ENCODE data around the gene STPG3. TPM values are rescaled to one million over a fixed set of nuclear protein-coding genes. Genes with fewer than 3 reads are reported as not detected.

The STPG3 gene
- total RNA-seq, 2 experiments from 2014 or later = not detected

DNA sequence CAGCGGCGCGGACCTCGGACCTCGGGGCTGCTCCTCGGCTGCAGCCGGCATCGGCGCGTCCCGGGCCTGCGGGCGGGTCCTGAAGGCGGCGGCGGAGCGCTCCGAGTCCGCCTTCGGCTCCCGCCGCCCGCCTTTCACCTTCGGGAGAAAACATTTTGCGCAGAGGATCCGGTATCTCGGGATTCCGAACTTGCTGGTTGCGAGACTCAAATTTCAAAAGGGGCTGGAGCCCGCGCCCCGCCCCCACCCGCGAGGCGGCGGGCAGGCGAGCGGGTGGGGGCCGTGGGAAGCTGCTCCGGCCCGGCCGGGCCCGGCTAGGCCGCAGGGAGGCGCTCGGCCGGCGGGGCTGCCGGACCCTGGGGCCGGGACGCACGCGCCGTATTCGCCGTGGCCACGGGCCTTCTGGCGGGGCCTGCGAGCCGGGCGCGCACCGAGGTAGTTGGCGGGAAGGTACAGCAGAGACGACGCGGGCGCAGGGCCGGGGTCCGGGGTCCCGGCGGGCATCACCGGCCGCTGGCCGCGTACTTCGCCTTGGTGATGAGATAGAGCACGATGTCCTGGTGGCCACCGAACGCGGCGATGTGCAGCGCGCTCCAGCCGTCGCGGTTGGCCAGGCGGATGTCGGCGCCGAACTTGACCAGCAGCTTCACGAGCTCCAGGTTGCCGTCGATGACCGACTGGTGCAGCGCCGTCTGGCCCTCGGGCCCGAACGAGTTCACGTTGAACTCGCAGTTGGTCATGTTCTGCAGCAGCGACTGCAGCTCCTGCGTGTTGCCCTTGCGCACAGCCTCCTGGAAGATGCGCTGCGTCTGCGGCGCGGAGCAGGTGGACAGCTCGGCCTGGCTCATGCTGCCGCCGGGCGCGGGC lies 50.2 kb downstream of the STPG3 start:
- TF ChIP-seq, protein P1, sequence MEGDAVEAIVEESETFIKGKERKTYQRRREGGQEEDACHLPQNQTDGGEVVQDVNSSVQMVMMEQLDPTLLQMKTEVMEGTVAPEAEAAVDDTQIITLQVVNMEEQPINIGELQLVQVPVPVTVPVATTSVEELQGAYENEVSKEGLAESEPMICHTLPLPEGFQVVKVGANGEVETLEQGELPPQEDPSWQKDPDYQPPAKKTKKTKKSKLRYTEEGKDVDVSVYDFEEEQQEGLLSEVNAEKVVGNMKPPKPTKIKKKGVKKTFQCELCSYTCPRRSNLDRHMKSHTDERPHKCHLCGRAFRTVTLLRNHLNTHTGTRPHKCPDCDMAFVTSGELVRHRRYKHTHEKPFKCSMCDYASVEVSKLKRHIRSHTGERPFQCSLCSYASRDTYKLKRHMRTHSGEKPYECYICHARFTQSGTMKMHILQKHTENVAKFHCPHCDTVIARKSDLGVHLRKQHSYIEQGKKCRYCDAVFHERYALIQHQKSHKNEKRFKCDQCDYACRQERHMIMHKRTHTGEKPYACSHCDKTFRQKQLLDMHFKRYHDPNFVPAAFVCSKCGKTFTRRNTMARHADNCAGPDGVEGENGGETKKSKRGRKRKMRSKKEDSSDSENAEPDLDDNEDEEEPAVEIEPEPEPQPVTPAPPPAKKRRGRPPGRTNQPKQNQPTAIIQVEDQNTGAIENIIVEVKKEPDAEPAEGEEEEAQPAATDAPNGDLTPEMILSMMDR (IDR thresholded peaks at IDR 0.05) = no peak
- H3K36me3 Mint-ChIP-seq (ENCODE audit: low read depth) = no peaks in the 10 kb centered on the region
- H3K27me3 Mint-ChIP-seq = peaks cover 25% of the 10 kb centered on the region
- H3K4me3 Mint-ChIP-seq = peak overlapping the region; percentile 73
- peaks cover 11% of the 10 kb centered on the region for H3K4me1 Mint-ChIP-seq (ENCODE audit: low read depth)
- H3K9me3 Mint-ChIP-seq = no peaks in the 10 kb centered on the region
- peak; percentile 52 for DNase-seq
- ChIA-PET CTCF (interaction anchor here (0.7 to 2.4 kb wide), 18 partner anchors 12 to 234 kb away, joined by 3 to 8 read pairs (median 3); partner anchors contain the start of genes EXD3, NOXA1 and NSMF), POLR2A (interaction anchor here (0.6 to 1.9 kb wide), 8 partner anchors 12 to 251 kb away, joined by 3 to 5 read pairs (median 3); partner anchors contain the start of genes MRPL41, NELFB, RNF208 and TOR4A)
- ATAC-seq = peak; percentile 12
- intact Hi-C loops (cut with micrococcal nuclease) = loop anchor here (10.0 kb wide), 1 partner anchor 223 kb away; no protein-coding TSS in a partner anchor
- H3K27ac Mint-ChIP-seq = no peak overlapping the region

DNA sequence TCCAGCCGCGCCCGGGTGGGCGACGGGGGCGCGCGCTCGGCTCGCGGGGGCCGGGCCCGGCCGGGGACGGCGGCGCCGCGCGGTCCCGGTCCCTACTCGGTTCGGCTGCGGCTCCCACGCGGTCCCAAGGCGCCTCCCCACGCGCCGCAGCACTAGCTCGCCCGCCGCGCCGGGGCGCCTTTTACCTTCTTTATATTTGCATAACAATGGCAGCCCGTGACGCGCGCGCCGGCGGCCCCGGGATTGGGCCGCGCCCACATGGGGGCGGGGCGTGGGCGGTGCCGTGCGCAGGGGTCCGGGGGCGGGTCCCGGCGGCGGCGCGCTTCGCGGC lies 51.0 kb downstream of the STPG3 start, which contains the start of gene NRARP:
NRARP (minus strand) TSS at position 154 of the 331 bp plus-strand sequence. CDS start 343 bp downstream, outside the sequence.
- H3K27ac Mint-ChIP-seq = no peak within 1 kb of the TSS
- ChIA-PET POLR2A (interaction anchor here (0.9 to 1.9 kb wide), 8 partner anchors 11 to 121 kb away, joined by 3 to 5 read pairs (median 3); partner anchors contain the start of genes EXD3, NELFB, NOXA1 and RNF208), CTCF (interaction anchor here (0.9 to 2.4 kb wide), 17 partner anchors 11 to 233 kb away, joined by 3 to 8 read pairs (median 3); partner anchors contain the start of genes EXD3 and NOXA1)
- peaks cover 12% of the 10 kb centered on the region for H3K4me1 Mint-ChIP-seq (ENCODE audit: low read depth)
- H3K36me3 Mint-ChIP-seq (ENCODE audit: low read depth) = no peaks in the 10 kb centered on the region
- H3K9me3 Mint-ChIP-seq = no peaks in the 10 kb centered on the region
- peak; percentile 73 for ATAC-seq
- TF ChIP-seq, protein P1 (IDR thresholded peaks at IDR 0.05) = no peak
- H3K4me3 Mint-ChIP-seq = peak within 1 kb of the TSS; percentile 73
- DNase-seq = peak; percentile 95
- intact Hi-C loops (cut with micrococcal nuclease) = loop anchor here (10.0 kb wide), 1 partner anchor 223 kb away; no protein-coding TSS in a partner anchor
- peaks cover 18% of the 10 kb centered on the region for H3K27me3 Mint-ChIP-seq

DNA sequence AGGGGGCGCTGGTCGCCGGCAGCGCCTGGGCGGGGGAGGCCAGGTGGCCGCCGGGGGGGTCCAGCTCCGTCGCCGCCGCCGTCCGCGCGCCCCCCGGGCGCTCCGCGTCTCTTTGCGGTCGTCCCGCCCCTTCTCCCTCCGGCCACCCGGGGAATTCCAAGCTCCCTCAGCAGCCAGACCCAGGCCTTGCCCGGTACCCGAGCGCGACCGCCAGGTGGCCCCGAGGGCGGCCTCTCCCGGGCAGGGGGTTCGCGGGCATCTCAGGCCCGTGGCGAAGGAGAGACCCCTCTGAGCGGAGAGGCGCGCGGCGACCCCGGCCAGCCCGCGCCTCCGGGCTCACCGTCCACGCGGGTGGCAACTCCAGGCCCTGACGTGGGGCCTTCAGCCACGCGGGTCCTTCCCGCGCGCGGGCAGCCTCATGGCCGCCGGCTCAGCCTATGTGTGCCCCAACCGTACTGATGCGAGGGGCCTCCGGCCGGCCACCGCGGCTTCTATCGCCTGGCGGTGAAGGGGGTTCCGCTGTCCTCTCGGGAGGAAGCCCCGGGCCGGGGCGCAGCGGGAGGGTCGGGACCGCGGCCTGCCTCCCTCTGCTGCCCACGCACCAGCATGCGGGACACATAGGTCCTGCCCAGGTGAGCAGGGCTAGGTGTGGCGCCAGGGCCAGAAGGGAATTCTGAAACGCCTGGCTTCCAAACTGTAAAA lies 51.5 kb downstream of the STPG3 start:
- CTCF ChIA-PET = interaction anchor here (0.9 to 2.4 kb wide), 16 partner anchors 14 to 232 kb away, joined by 3 to 8 read pairs (median 3); partner anchors contain the start of genes EXD3 and NOXA1
- H3K27ac Mint-ChIP-seq = no peak overlapping the region
- H3K9me3 Mint-ChIP-seq = no peaks in the 10 kb centered on the region
- POLR2A ChIA-PET = interaction anchor here (1.0 to 1.9 kb wide), 4 partner anchors 15 to 121 kb away, joined by 3 to 5 read pairs (median 3); partner anchors contain the start of genes EXD3 and NOXA1
- ATAC-seq (peak; percentile 29), DNase-seq (no peak)
- no peaks in the 10 kb centered on the region for H3K36me3 Mint-ChIP-seq (ENCODE audit: low read depth)
- peaks cover 16% of the 10 kb centered on the region for H3K4me1 Mint-ChIP-seq (ENCODE audit: low read depth)
- intact Hi-C loops (cut with micrococcal nuclease) = loop anchor here (10.0 kb wide), 1 partner anchor 222 kb away; no protein-coding TSS in a partner anchor
- H3K4me3 Mint-ChIP-seq = no peak overlapping the region
- H3K27me3 Mint-ChIP-seq = peaks cover 14% of the 10 kb centered on the region
- TF ChIP-seq, protein P1 (IDR thresholded peaks at IDR 0.05) = peak; percentile 75

Other genes starting within 250 kb of the STPG3 start
- 10 to 100 TPM; 11.8 to 16.2 TPM for gene ABCA2, start 223.0 kb upstream of the STPG3 start, total RNA-seq
- under 1 TPM in 1 of 2 experiments, not detected in 1; 0.09 TPM for gene FUT7, start 219.2 kb upstream of the STPG3 start, total RNA-seq
- 10 to 100 TPM; 18.2 to 21.2 TPM for gene NPDC1, start 205.1 kb upstream of the STPG3 start, total RNA-seq
- not detected for gene ENTPD2, start 197.2 kb upstream of the STPG3 start, total RNA-seq
- 10 to 100 TPM; 13.5 to 13.7 TPM for gene SAPCD2, start 180.7 kb upstream of the STPG3 start, total RNA-seq
- 10 to 100 TPM; 49.8 to 50.1 TPM for gene UAP1L1, start 173.8 kb upstream of the STPG3 start, total RNA-seq
- gene MAN1B1, start 164.3 kb upstream of the STPG3 start, total RNA-seq = 10 to 100 TPM; 31.1 to 33.2 TPM
- 100 to 1,000 TPM; 222 to 227 TPM for gene DPP7, start 136.6 kb upstream of the STPG3 start, total RNA-seq
- gene GRIN1, start 112.1 kb upstream of the STPG3 start, total RNA-seq = not detected
- gene LRRC26, start 81.2 kb upstream of the STPG3 start, total RNA-seq = not detected
- not detected for gene TMEM210, start 79.2 kb upstream of the STPG3 start, total RNA-seq
- 10 to 100 TPM; 38.6 to 39.6 TPM for gene ANAPC2, start 62.7 kb upstream of the STPG3 start, total RNA-seq
- gene SSNA1, start 62.6 kb upstream of the STPG3 start, total RNA-seq = 10 to 100 TPM; 53.3 to 58.4 TPM
- 1 to 10 TPM; 5.7 to 6.6 TPM for gene TPRN, start 50.5 kb upstream of the STPG3 start, total RNA-seq
- gene TMEM203, start 45.6 kb upstream of the STPG3 start, total RNA-seq = 10 to 100 TPM; 29.4 to 29.9 TPM
- gene NDOR1, start 45.6 kb upstream of the STPG3 start, total RNA-seq = 10 to 100 TPM; 29.5 to 30.7 TPM
- gene RNF208, start 29.0 kb upstream of the STPG3 start, total RNA-seq = 10 to 100 TPM in 1 of 2 experiments, 1 to 10 TPM in 1; 8.0 to 10.4 TPM
- under 1 TPM in 1 of 2 experiments, not detected in 1; 0.34 TPM for gene CYSRT1, start 26.1 kb upstream of the STPG3 start, total RNA-seq
- not detected for gene RNF224, start 23.8 kb upstream of the STPG3 start, total RNA-seq
- gene SLC34A3, start 20.4 kb upstream of the STPG3 start, total RNA-seq = not detected
- 100 to 1,000 TPM; 228 to 230 TPM for gene TUBB4B, start 10.0 kb upstream of the STPG3 start, total RNA-seq
- 10 to 100 TPM; 50.9 to 54.3 TPM for gene NELFB, start 4.0 kb downstream of the STPG3 start, total RNA-seq
- 1 to 10 TPM; 2.9 to 3.0 TPM for gene TOR4A, start 26.4 kb downstream of the STPG3 start, total RNA-seq
- 1 to 10 TPM; 3.3 to 4.4 TPM for gene NRARP, start 51.0 kb downstream of the STPG3 start, total RNA-seq
- 1 to 10 TPM; 8.1 to 9.0 TPM for gene EXD3, start 171.9 kb downstream of the STPG3 start, total RNA-seq
- under 1 TPM; 0.72 to 0.95 TPM for gene NOXA1, start 172.1 kb downstream of the STPG3 start, total RNA-seq
- gene ENTPD8, start 190.1 kb downstream of the STPG3 start, total RNA-seq = not detected
- 100 to 1,000 TPM; 112 to 116 TPM for gene NSMF, start 208.0 kb downstream of the STPG3 start, total RNA-seq

Measured in activated CD8-positive, alpha-beta T cell treated with anti-CD3 and anti-CD28 coated beads for 36 hours (primary cell).